ENCODE results near the gene IFNK. TPM values are rescaled to one million over a fixed set of nuclear protein-coding genes. Genes with fewer than 3 reads are reported as not detected.

Gene IFNK
- polyA plus RNA-seq, 2 of the 4 experiments (the other 2 are of a cell fraction), result not detected

DNA sequence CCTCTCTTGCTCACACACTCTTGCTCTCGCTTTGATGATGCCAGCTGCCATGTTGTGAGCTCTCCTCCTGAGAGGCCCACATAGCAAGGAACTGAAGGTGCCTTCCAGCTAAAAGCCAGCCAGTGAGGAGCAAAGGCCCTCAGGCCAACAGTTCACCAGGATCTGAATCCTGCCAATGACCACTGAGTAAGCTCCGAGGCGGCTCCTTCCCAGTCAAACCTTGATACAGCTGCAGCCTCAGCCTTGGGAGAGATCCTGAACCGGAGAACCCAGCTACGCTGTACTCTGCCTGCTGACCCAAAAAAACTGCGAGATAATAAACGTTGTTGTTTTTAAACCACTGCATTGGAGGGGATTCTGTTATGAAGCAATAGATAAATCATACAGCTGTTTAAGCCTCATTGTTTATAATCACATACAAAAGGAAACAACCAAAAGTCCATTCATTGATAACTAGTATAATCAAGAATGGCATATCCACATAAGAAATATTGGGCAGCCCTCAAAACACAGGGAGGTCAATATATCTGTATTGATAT lies 49.0 kb upstream of the IFNK start:
- FAIRE-seq (no peak), DNase-seq (ENCODE audit: low read depth in 1 of 2, low spot score in 1 of 2) (no peak), ATAC-seq (no peak)
- Histone ChIP-seq H3K9me3 (peaks cover 3% of the 10 kb centered on the region; the same call in 1 of the 3 replicates), H3K4me2 (no peak overlapping the region), H3K27ac (no peak overlapping the region), H3K4me1 (no peaks in the 10 kb centered on the region), H3K4me3 (no peak overlapping the region)
- POLR2A ChIA-PET, result no interaction called here
- no peak for TF ChIP-seq RNF2 (IDR thresholded peaks at IDR 0.05; ENCODE audit: borderline replicate concordance, low read depth)
- TF ChIP-seq, protein P1, sequence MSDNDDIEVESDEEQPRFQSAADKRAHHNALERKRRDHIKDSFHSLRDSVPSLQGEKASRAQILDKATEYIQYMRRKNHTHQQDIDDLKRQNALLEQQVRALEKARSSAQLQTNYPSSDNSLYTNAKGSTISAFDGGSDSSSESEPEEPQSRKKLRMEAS (IDR thresholded peaks at IDR 0.05), result no peak
- no peak for TF ChIP-seq POLR2AphosphoS2 (conservative IDR thresholded peaks at IDR 0.05; ENCODE audit: low read length)
- TF ChIP-seq JUN (IDR thresholded peaks at IDR 0.05), result no peak
- no peak for TF ChIP-seq CBX2 (IDR thresholded peaks at IDR 0.05; ENCODE audit: borderline replicate concordance, low read depth)
- TF ChIP-seq HDAC2 (IDR thresholded peaks at IDR 0.05), result no peak
- TF ChIP-seq MAFK (IDR thresholded peaks at IDR 0.05; ENCODE audit: partially characterized antibody), result no peak
- no peak for TF ChIP-seq POLR2A (IDR thresholded peaks at IDR 0.05; ENCODE audit: low read length)
- no peak for TF ChIP-seq CEBPB (IDR thresholded peaks at IDR 0.05)
- no peak for TF ChIP-seq PHF8 (IDR thresholded peaks at IDR 0.05; ENCODE audit: borderline replicate concordance, low read depth)
- TF ChIP-seq, protein P2, sequence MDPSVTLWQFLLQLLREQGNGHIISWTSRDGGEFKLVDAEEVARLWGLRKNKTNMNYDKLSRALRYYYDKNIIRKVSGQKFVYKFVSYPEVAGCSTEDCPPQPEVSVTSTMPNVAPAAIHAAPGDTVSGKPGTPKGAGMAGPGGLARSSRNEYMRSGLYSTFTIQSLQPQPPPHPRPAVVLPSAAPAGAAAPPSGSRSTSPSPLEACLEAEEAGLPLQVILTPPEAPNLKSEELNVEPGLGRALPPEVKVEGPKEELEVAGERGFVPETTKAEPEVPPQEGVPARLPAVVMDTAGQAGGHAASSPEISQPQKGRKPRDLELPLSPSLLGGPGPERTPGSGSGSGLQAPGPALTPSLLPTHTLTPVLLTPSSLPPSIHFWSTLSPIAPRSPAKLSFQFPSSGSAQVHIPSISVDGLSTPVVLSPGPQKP (IDR thresholded peaks at IDR 0.05; ENCODE audit: low read depth, low read length), result no peak
- no peak for TF ChIP-seq BHLHE40 (IDR thresholded peaks at IDR 0.05; ENCODE audit: low read depth, low read length)
- no peak for TF ChIP-seq CHD4 (IDR thresholded peaks at IDR 0.05; ENCODE audit: borderline replicate concordance)
- TF ChIP-seq RAD21 (conservative IDR thresholded peaks at IDR 0.05 in 1 of 2, IDR thresholded peaks at IDR 0.05 in 1 of 2), result no peak
- TF ChIP-seq ZFP36 (IDR thresholded peaks at IDR 0.05; ENCODE audit: borderline replicate concordance, partially characterized antibody), result no peak
- CTCF ChIA-PET, result interaction anchor here (1.2 to 2.2 kb wide), 2 partner anchors 10 to 14 kb away, joined by 4 to 6 read pairs; no protein-coding TSS in a partner anchor
- WGBS (ENCODE audit: missing lambda C conversion rate), result 68% methylated on average over 7 of the region's 7 CpGs

GRCh38 chr9:27476870-27477515 lies 47.1 kb upstream of the IFNK start:
- TF ChIP-seq CTCF (IDR thresholded peaks at IDR 0.05) (no peak), EHF (CRISPR knock-in tag; IDR thresholded peaks at IDR 0.05) (no peak), ZNF302 (CRISPR knock-in tag; IDR thresholded peaks at IDR 0.05) (no peak), KDM1A (IDR thresholded peaks at IDR 0.05; ENCODE audit: low read depth) (no peak), CHD2 (IDR thresholded peaks at IDR 0.05; ENCODE audit: low read length, partially characterized antibody) (no peak)
- TF ChIP-seq, protein P2 (IDR thresholded peaks at IDR 0.05; ENCODE audit: low read depth, low read length), result no peak
- TF ChIP-seq, protein P3, sequence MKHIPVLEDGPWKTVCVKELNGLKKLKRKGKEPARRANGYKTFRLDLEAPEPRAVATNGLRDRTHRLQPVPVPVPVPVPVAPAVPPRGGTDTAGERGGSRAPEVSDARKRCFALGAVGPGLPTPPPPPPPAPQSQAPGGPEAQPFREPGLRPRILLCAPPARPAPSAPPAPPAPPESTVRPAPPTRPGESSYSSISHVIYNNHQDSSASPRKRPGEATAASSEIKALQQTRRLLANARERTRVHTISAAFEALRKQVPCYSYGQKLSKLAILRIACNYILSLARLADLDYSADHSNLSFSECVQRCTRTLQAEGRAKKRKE (CRISPR knock-in tag; IDR thresholded peaks at IDR 0.05; ENCODE audit: low read depth), result no peak
- ATAC-seq (no peak), FAIRE-seq (no peak), DNase-seq (ENCODE audit: low read depth in 1 of 2, low spot score in 1 of 2) (no peak)
- 60% methylated on average over 6 of the region's 6 CpGs for WGBS (ENCODE audit: missing lambda C conversion rate)
- ChIA-PET POLR2A (no interaction called here), CTCF (interaction anchor here (1.1 to 2.0 kb wide), 3 partner anchors 11 to 143 kb away, joined by 4 to 10 read pairs (median 4); no protein-coding TSS in a partner anchor)
- peaks cover 3% of the 10 kb centered on the region; the same call in 1 of the 3 replicates for H3K9me3 ChIP-seq
- H3K4me2 ChIP-seq, result no peak overlapping the region
- no peak overlapping the region for H3K27ac ChIP-seq
- H3K4me1 ChIP-seq, result no peaks in the 10 kb centered on the region
- no peak overlapping the region for H3K4me3 ChIP-seq
